HFF-Myc (cell line): Measurements from ENCODE around the gene APBA1.

ENCODE experiments used
- DNase-seq: peaks from one replicate; pipeline ENCODE4 v3.0.0-alpha.2; 2011; ENCODE audit warnings: low read depth; ENCODE audit errors: extremely low read depth
- H3K4me3 ChIP-seq: replicated peaks from 2 replicates; pipeline ENCODE4 v1.5.1; 2011; ENCODE audit warnings: low read depth, mild to moderate bottlenecking, control low read depth, low read length
- TF ChIP-seq, protein P1 (sequence below): IDR thresholded peaks from 2 replicates; pipeline ENCODE4 v1.5.1; 2012; ENCODE audit warnings: mild to moderate bottlenecking, low read depth, low read length, control low read depth; ENCODE audit errors: missing control alignments

APBA1 gene

DNA sequence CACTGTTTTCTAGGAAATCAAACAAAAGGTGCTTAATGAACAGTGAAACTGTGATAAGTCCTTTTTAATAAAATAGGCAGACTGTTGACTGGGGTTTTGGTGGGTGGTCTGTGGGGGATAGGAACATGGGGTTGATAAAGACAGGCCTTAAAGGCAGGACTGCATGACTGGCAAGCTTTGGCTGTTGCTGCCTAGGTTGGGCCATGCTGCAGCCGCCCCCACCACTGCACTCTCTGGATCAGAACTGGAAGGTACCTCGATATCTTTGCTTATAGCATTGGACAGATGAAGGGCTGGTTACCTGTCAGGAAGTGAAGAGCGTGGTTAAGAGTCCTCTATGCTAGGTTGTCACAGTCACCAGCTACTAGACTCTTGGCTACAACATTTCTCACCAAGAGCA is 24.4 kb downstream of the APBA1 start:
- no peak overlapping the region for H3K4me3 ChIP-seq
- no peak for DNase-seq
- TF ChIP-seq, protein P1, sequence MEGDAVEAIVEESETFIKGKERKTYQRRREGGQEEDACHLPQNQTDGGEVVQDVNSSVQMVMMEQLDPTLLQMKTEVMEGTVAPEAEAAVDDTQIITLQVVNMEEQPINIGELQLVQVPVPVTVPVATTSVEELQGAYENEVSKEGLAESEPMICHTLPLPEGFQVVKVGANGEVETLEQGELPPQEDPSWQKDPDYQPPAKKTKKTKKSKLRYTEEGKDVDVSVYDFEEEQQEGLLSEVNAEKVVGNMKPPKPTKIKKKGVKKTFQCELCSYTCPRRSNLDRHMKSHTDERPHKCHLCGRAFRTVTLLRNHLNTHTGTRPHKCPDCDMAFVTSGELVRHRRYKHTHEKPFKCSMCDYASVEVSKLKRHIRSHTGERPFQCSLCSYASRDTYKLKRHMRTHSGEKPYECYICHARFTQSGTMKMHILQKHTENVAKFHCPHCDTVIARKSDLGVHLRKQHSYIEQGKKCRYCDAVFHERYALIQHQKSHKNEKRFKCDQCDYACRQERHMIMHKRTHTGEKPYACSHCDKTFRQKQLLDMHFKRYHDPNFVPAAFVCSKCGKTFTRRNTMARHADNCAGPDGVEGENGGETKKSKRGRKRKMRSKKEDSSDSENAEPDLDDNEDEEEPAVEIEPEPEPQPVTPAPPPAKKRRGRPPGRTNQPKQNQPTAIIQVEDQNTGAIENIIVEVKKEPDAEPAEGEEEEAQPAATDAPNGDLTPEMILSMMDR = no peak

DNA sequence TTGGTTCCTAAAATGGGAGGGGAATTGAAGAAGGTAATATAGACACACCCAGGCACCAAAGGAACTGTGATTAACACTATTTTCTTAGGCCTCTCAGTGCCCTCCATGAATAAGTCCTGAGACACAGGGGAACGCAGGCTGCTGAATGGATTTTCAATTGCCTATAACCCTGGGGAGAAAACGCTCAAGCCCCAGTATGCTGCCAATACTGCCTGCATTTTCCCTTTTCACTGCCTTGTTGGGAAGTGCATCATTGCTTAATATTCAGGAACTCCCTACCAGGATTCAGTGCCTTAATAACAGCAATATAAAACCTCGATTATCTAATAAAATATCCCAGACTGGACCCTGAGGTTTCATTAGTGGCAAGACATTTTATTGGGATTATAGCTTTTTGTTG is 25.4 kb downstream of the APBA1 start:
- TF ChIP-seq, protein P1 = no peak
- no peak overlapping the region for H3K4me3 ChIP-seq
- no peak for DNase-seq

DNA sequence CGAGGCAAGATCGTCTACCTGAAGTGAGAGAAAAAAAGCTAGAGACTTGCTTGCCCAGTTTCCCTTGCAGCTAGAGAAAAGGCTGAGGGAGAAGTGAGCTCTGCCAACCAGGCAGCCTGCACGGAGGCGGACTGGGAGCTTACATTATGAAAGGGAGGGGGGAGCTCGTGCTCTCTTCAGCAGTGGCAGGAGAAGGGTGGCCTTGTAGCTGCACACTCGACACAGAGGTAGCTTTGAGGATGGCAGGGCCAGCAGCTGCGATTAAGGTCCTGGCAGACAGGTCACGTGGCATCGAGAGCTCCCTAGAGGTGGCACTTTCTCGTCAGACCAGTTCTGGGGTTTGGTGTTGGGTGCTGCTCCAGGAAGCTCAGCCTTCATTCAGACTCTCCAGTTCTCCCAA is 26.7 kb downstream of the APBA1 start:
- no peak overlapping the region for H3K4me3 ChIP-seq
- TF ChIP-seq, protein P1 = no peak
- no peak for DNase-seq

DNA sequence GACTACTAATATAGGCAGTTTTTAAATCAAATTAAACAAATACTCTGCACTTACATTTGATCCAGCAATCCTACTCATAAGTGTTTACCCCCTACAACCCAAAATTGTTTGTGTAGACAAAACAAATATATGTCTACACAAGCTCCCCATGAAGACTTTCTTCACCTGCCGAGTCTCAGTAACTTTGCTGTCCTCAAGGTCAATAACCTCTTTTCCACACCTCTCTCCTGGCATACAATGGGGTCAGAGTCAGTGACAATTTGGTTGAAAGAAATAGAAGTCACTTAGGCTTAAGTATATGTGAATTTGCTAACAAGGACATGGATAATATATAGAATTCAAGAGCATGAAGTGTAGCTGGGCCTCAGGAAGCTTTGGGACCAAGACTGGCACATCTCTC is 29.1 kb downstream of the APBA1 start:
- no peak for DNase-seq
- TF ChIP-seq, protein P1 = no peak
- no peak overlapping the region for H3K4me3 ChIP-seq

DNA sequence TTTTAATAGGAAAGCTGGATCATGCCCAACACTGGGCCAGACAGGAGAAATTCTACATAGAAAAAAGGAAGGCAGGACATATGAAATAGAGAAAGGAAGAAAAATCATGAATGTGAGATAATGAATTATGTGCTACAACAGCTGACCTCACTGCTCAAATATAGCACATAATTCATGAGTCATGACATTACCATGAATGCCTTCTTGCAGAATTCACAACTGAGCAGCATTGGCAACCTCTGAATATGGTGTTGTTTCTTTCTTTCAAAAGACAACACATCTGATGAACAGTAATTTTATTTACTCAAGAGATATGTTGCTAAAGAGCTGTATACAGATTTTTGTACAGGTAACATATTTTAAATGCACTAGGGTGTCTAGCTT is 34.4 kb downstream of the APBA1 start:
- TF ChIP-seq, protein P1 = no peak

DNA sequence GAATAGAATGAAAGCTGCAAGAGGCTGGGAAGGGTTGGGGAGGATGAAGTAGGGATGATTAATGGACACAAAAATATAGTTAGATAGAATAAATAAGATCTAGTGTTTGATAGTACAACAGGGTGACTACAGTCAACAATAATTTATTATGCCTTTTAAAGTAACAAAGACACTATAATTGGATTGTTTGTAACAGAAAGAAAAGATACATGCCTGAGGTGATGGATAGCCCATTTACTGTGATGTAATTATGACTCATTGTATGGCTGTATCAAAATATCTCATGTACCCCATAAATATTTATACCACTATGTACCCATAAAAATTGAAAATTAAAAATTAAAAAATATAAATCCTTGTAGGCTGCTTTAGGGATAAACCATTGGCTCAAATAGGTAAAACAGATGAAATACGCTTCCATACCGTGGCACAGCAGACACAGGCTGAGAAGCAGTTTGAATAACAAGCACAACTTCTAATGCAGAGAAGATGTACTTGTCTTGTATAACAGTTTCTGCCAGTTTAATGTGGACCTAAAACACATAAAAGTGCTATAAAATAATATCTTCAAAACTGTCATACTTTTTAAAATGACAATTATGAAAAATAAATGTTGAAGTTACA is 34.9 kb downstream of the APBA1 start:
- TF ChIP-seq, protein P1 = no peak
- no peak for DNase-seq
- no peak overlapping the region for H3K4me3 ChIP-seq

More for the DNA sequence above, 34.4 kb downstream of the APBA1 start:
- DNase-seq = no peak
- no peak overlapping the region for H3K4me3 ChIP-seq

DNA sequence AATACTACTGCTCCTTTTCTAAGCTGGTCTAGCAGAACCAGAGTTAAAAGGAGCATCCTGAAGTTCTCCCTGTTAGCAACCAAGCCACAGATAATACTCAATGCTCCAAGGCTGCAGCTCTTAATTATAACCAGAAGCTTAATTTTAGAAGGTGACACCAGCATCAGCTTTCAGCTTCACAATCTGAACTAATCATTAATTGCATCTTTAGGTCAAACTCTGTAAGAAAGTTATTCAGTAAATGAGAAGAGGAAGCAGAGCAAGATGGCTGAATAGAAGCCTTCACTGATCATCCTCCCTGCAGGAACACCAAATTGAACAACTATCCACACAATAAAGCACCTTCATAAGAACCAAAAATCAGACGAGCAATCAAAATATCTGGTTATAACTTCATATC is 38.5 kb downstream of the APBA1 start:
- DNase-seq = no peak
- TF ChIP-seq, protein P1 = no peak
- no peak overlapping the region for H3K4me3 ChIP-seq
